A172 (cell line): ENCODE results near the gene SH3TC1. TPM values are rescaled to one million over a fixed set of nuclear protein-coding genes. Genes with fewer than 3 reads are reported as not detected.

Source experiments
- DNase-seq: peaks from one replicate; pipeline ENCODE4 v3.0.0-alpha.2; 2015; ENCODE audit warnings: low spot score
- total RNA-seq: library from RNA; depleted of rRNA; stranded (reverse); fragments of >200 nt; shearing (Covaris generic); gene quantifications from 2 replicates; pipeline ENCODE4 v1.2.3, GENCODE V29; 2014

The SH3TC1 gene
- total RNA-seq, 1 experiment from 2014 or later: 10.0 TPM

GRCh38 chr4:8241895-8242696 lies 43.0 kb downstream of the SH3TC1 start:
- peak; percentile 52 for DNase-seq

DNA sequence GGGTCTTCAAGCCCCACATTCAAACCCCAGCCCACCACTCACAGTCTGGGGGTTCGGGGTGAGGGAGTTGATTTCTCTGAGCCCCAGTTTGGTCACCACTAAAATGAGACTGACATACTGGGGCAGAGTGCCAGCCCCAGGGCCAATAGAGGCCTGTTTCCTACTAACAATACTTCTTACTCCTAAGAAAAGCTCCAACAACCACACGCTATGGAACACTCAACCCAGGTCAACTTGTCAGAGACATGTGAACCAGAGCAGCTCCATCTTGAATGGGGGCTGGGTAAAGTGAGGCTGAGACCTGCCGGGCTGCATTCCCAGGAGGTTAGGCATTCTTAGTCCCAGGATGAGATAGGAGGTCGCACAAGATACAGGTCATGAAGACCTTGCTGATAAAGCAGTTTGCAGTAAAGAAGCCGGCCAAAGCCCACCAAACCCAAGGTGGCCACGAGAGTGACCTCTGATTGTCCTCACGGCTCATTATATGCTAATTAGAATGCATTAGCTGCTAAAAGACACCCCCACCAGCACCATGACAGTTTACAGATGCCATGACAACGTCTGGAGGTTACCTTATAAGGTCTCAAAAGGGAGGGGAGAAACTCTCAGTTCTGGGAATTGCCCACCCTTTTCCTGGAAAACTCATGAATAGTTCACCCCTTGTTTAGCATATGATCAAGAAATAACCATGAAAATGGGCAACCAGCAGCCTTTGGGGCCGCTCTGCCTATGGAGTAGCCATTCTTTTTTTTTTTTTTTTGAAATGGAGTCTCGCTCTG lies 43.9 kb downstream of the SH3TC1 start:
- DNase-seq: no peak

DNA sequence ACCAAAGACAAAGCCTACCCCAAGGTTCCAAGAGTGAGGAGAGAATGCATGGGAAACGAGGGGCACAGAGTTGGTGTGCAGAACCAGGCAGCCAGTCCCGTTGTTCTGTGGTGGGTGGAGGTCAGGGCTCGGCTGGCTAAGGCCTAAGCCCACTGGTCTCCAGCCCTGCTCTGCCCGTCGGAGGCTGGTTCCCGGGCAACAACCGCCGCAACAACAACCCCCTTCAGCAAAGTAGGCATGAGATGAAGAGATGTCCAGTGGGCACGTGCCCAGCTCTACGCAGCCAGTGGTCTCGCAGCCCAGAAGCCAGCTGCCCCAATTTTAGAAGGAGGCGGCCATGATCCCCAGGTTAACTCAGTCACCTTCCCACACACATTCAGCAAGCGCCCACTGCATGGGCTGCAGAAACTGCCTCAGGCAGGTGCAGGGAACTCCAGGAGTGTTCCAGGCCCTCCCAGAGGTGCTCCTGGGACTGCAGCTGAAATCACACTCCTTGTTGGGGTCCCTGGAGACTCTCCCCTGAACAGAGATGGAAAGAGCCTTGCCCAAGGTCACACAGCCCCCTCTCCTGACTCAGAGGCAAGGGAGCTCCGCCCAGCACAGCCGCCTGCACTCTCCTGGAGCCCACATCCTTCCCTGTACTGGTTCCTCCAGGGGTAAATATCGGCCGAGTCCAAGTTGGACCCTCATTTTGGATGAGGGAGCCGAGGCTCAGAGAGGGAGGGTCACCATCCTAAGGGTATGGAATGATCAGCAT lies 45.1 kb downstream of the SH3TC1 start:
- no peak for DNase-seq

- no peak for DNase-seq
Observed at GRCh38 chr4:8244931-8245460, 45.9 kb downstream of the SH3TC1 start.

GRCh38 chr4:8245884-8246833 lies 47.1 kb downstream of the SH3TC1 start:
- no peak for DNase-seq

GRCh38 chr4:8247047-8247930 lies 48.2 kb downstream of the SH3TC1 start:
- no peak for DNase-seq

DNA sequence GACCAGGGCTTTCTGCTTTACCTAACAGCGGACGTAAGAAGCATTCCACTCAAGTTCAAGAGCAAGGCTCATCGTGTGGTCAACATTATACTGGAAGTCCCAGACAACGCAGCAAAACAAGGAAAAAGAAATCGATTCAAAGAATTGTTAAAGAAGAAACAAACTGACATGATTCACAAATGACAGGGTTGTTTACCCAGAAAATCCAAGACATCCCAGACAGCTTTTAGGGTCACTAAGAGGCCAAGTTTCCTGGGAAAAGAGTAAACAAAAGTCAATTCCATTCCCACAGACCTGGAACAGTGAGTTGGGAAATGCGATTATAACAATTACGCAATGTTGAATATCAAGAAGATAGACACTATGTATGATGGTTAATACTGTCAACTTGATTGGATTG lies 49.0 kb downstream of the SH3TC1 start:
- no peak for DNase-seq

GRCh38 chr4:8250227-8250626 lies 51.1 kb downstream of the SH3TC1 start:
- DNase-seq: no peak

- no peak for DNase-seq
Observed at GRCh38 chr4:8250637-8251036, 51.5 kb downstream of the SH3TC1 start.

DNA sequence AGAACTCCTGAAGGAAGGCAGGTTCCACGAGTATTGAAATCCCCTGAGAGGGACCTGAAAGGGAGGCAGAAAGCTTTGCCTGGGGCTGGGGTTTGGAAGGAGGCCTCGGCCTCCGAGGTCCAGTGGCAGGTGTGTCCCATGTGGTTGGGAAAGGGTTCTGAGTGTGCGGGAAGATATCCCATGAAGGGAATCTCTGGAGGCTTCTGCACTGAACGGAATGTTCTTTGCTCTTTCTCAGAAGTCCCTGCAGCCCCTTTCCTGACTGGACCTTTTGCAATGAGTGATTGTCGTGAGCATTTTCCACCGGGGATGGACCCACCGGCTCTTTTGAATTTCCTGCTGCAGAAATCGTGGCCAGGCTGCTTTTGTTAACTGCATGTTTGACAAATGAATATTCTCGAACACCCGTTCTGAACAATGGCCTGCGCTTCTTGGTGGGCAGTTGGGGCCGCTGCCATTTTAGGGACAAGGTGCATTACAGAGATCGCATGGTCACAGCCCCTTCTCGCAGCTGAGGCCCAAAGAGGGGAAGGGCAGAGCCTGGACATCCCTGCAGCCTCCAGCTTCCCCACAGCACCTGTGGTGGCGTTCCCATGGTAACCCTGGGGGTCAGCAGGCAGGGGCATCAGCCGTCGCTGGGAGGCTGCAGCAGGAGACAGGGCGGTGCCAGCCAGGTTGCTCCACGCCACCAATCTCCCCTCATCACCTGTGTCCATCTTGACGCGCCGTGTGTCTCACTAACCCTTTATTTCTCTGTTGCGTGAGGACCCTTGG lies 52.2 kb downstream of the SH3TC1 start:
- DNase-seq: no peak

GRCh38 chr4:8252301-8253173 lies 53.4 kb downstream of the SH3TC1 start:
- DNase-seq: peak; percentile 22

- DNase-seq: no peak
Observed at GRCh38 chr4:8254076-8254475, 55.0 kb downstream of the SH3TC1 start.

- DNase-seq: no peak
Observed at GRCh38 chr4:8255698-8256441, 56.8 kb downstream of the SH3TC1 start.

DNA sequence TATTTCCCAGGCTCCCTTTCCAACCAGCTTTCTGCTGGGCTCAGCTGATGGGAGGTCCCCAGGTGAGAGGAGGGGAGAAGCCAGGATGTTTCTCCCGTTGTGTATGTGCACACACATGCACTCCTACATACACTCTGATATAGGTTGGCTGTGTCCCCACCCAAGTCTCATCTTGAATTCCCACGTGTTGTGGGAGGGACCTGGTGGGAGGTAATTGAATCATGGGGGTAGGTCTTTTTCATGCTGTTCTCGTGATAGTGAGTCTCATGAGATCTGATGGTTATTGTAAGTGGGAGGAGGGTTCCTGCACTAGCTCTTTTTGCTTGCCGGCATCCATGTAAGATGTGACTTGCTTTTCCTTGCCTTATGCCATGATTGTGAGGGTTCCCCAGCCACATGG lies 58.8 kb downstream of the SH3TC1 start:
- DNase-seq: no peak

GRCh38 chr4:8258552-8259212 lies 59.6 kb downstream of the SH3TC1 start:
- no peak for DNase-seq

DNA sequence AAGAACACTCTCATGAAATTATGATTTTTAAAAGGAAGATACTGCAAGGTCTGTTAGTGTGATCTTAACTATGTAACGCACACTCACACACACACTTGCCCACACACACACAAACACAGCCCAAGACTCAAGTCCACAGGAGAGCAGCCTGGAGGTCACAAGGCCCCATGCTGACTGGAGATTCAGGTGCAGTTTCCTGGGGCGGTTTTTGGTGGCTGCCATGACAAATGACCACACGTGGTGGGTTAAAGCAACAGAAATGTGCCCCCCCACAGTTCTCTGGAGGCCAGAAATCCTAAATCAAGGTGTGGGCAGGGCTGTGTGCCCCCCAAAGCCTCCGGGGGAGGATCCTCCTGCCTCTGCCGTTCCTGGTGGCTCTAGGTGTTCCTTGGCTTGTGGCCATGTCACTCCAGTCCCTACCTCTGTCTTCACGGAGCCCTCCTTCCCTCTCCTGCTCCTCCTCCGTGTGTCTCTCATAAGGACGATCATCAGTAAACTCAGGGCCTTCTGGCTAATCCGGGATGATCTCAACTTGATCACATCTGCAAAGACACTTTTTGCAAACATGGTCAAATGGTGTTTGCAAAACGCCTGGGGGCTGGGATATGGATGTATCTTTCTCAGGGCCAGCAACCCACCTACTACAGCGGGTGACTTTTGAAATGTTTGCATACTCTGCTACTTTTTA lies 60.8 kb downstream of the SH3TC1 start:
- no peak for DNase-seq
